ENCODE results near the gene DMGDH. TPM values are rescaled to one million over a fixed set of nuclear protein-coding genes. Genes with fewer than 3 reads are reported as not detected.

DMGDH gene
- total and polyA plus RNA-seq, 4 donors, result 0.24 to 2.6 (median 1.1) TPM

GRCh38 chr5:79011219-79011836 is 58.1 kb downstream of the DMGDH start:
- H3K4me3 ChIP-seq, result no peak overlapping the region
- H3K27ac ChIP-seq (ENCODE audit: low read depth in 1 of 2, low read length in 1 of 2), result no peak overlapping the region
- H3K9me3 ChIP-seq (ENCODE audit: control insufficient read depth in 4 of 4, insufficient read depth in 3 of 4, low read length in 3 of 4), result peaks cover 0 to 9% (median 0%) of the 10 kb centered on the region in 4 donors
- no peaks in the 10 kb centered on the region for H3K4me1 ChIP-seq (ENCODE audit: control insufficient read depth in 5 of 5, insufficient read depth in 5 of 5, low read length in 5 of 5)
- TF ChIP-seq CTCF (IDR thresholded peaks at IDR 0.05; ENCODE audit: control extremely low read depth, extremely low read depth), result no peak
- ATAC-seq (ENCODE audit: insufficient read depth, low FRiP score) (no peak), DNase-seq (no peak)
- WGBS, 2 donors, result 95 to 100% methylated on average over 1 of the region's 1 CpG
- H3K36me3 ChIP-seq (ENCODE audit: control insufficient read depth in 4 of 4, insufficient read depth in 4 of 4, low read length in 4 of 4), result no peaks in the 10 kb centered on the region
- H3K27me3 ChIP-seq (ENCODE audit: control insufficient read depth in 3 of 3, insufficient read depth in 3 of 3, low read length in 2 of 3), result no peaks in the 10 kb centered on the region
- H3K9ac ChIP-seq (ENCODE audit: insufficient read depth in 1 of 2, low read length in 2 of 2), result no peak overlapping the region

- no peak overlapping the region for H3K4me3 ChIP-seq
- TF ChIP-seq CTCF (IDR thresholded peaks at IDR 0.05; ENCODE audit: control extremely low read depth, extremely low read depth), result no peak
- DNase-seq, result no peak
- WGBS, 2 donors, result 54 to 97% methylated on average over 3 of the region's 3 CpGs
- H3K36me3 ChIP-seq (ENCODE audit: control insufficient read depth in 4 of 4, insufficient read depth in 4 of 4, low read length in 4 of 4), result no peaks in the 10 kb centered on the region
- peaks cover 0 to 10% (median 0%) of the 10 kb centered on the region in 4 donors for H3K9me3 ChIP-seq (ENCODE audit: control insufficient read depth in 4 of 4, insufficient read depth in 3 of 4, low read length in 3 of 4)
- ATAC-seq (ENCODE audit: insufficient read depth, low FRiP score), result no peak
- no peak overlapping the region for H3K27ac ChIP-seq (ENCODE audit: low read depth in 1 of 2, low read length in 1 of 2)
- H3K27me3 ChIP-seq (ENCODE audit: control insufficient read depth in 3 of 3, insufficient read depth in 3 of 3, low read length in 2 of 3), result no peaks in the 10 kb centered on the region
- H3K4me1 ChIP-seq (ENCODE audit: control insufficient read depth in 5 of 5, insufficient read depth in 5 of 5, low read length in 5 of 5), result no peaks in the 10 kb centered on the region
- no peak overlapping the region for H3K9ac ChIP-seq (ENCODE audit: insufficient read depth in 1 of 2, low read length in 2 of 2)
Observed at GRCh38 chr5:79008362-79008761, 61.1 kb downstream of the DMGDH start.

GRCh38 chr5:79007872-79008271 is 61.6 kb downstream of the DMGDH start:
- 98 to 99% methylated on average over 3 of the region's 3 CpGs for WGBS, 2 donors
- peaks cover 0 to 10% (median 0%) of the 10 kb centered on the region in 4 donors for H3K9me3 ChIP-seq (ENCODE audit: control insufficient read depth in 4 of 4, insufficient read depth in 3 of 4, low read length in 3 of 4)
- H3K9ac ChIP-seq (ENCODE audit: insufficient read depth in 1 of 2, low read length in 2 of 2), result no peak overlapping the region
- H3K27me3 ChIP-seq (ENCODE audit: control insufficient read depth in 3 of 3, insufficient read depth in 3 of 3, low read length in 2 of 3), result no peaks in the 10 kb centered on the region
- DNase-seq (no peak), ATAC-seq (ENCODE audit: insufficient read depth, low FRiP score) (no peak)
- no peak overlapping the region for H3K27ac ChIP-seq (ENCODE audit: low read depth in 1 of 2, low read length in 1 of 2)
- no peak overlapping the region for H3K4me3 ChIP-seq
- no peak for TF ChIP-seq CTCF (IDR thresholded peaks at IDR 0.05; ENCODE audit: control extremely low read depth, extremely low read depth)
- no peaks in the 10 kb centered on the region for H3K4me1 ChIP-seq (ENCODE audit: control insufficient read depth in 5 of 5, insufficient read depth in 5 of 5, low read length in 5 of 5)
- no peaks in the 10 kb centered on the region for H3K36me3 ChIP-seq (ENCODE audit: control insufficient read depth in 4 of 4, insufficient read depth in 4 of 4, low read length in 4 of 4)

Measured in lung (tissue), 12 donors.